Memory B cell (primary cell): ENCODE data around the gene LRIT2.
"Not testable (repeated sequence)": the region's sequence is repeated elsewhere in the genome, so short reads cannot be mapped to it uniquely, and the experiment has no call there.

Source experiments
- ATAC-seq: fragments of 150-1000 bp; cut with Tn5 transposase; 2 replicates; pipeline ENCODE4 v1.10.0; 2021; ENCODE audit warnings: low read depth, mild to moderate bottlenecking, moderate library complexity
- DNase-seq, 2 donors: peaks; one replicate each; pipeline ENCODE4 v3.0.0; 2022; ENCODE audit warnings: low spot score in 2 of 2
- H3K27ac Mint-ChIP-seq: one replicate; pipeline ENCODE4 v1.8.0; 2022; ENCODE audit warnings: mild to moderate bottlenecking, moderate library complexity, mixed read lengths
- H3K27me3 Mint-ChIP-seq: one replicate; pipeline ENCODE4 v1.8.0; 2022; ENCODE audit warnings: mixed read lengths
- H3K36me3 Mint-ChIP-seq: one replicate; pipeline ENCODE4 v1.8.0; 2022; ENCODE audit warnings: mild to moderate bottlenecking, mixed read lengths
- H3K4me1 Mint-ChIP-seq: one replicate; pipeline ENCODE4 v1.8.0; 2022; ENCODE audit warnings: mixed read lengths
- H3K4me3 Mint-ChIP-seq: one replicate; pipeline ENCODE4 v1.8.0; 2022; ENCODE audit warnings: mild to moderate bottlenecking, moderate library complexity, mixed read lengths
- H3K9me3 Mint-ChIP-seq: one replicate; pipeline ENCODE4 v1.8.0; 2022; ENCODE audit warnings: mixed read lengths

Gene LRIT2

GRCh38 chr10:84176836-84177474 is 48.4 kb downstream of the LRIT2 start:
- peak overlapping the region; percentile 22 for H3K27ac Mint-ChIP-seq

GRCh38 chr10:84176351-84176750 is 49.0 kb downstream of the LRIT2 start:
- peaks cover 5% of the 10 kb centered on the region for H3K36me3 Mint-ChIP-seq
- H3K4me1 Mint-ChIP-seq = peaks cover 17% of the 10 kb centered on the region
- peaks cover under 1% of the 10 kb centered on the region for H3K9me3 Mint-ChIP-seq
- H3K27me3 Mint-ChIP-seq = no peaks in the 10 kb centered on the region
- peak overlapping the region; percentile 22 for H3K27ac Mint-ChIP-seq
- no peak for DNase-seq
- no peak overlapping the region for H3K4me3 Mint-ChIP-seq
- ATAC-seq = no peak

More at GRCh38 chr10:84176836-84177474, 48.4 kb downstream of the LRIT2 start:
- H3K4me3 Mint-ChIP-seq = no peak overlapping the region
- peaks cover 14% of the 10 kb centered on the region for H3K4me1 Mint-ChIP-seq
- ATAC-seq (no peak), DNase-seq (no peak)
- H3K9me3 Mint-ChIP-seq = no peaks in the 10 kb centered on the region
- no peaks in the 10 kb centered on the region for H3K27me3 Mint-ChIP-seq
- H3K36me3 Mint-ChIP-seq = peaks cover 2% of the 10 kb centered on the region

- no peaks in the 10 kb centered on the region for H3K27me3 Mint-ChIP-seq
- H3K9me3 Mint-ChIP-seq = peaks cover 2% of the 10 kb centered on the region
- ATAC-seq = no peak
- no peak for DNase-seq
- H3K36me3 Mint-ChIP-seq = peaks cover 7% of the 10 kb centered on the region
- no peak overlapping the region for H3K27ac Mint-ChIP-seq
- peaks cover 19% of the 10 kb centered on the region for H3K4me1 Mint-ChIP-seq
- no peak overlapping the region for H3K4me3 Mint-ChIP-seq
Measured at GRCh38 chr10:84175436-84175835, 49.9 kb downstream of the LRIT2 start.

- DNase-seq (no peak), ATAC-seq (no peak)
- no peak within 1 kb of the TSS for H3K4me3 Mint-ChIP-seq
Measured at GRCh38 chr10:84173501-84173929, 51.8 kb downstream of the LRIT2 start, which contains the start of gene GPR15LG. Gene GPR15LG, plus strand, starts transcription at chr10:84173801. Its CDS starts 51 bp downstream, at chr10:84173852.

GRCh38 chr10:84172467-84173356 is 52.6 kb downstream of the LRIT2 start:
- Mint-ChIP-seq H3K4me3 (no peak overlapping the region), H3K27ac (peak overlapping the region; percentile 87), H3K9me3 (peaks cover 2% of the 10 kb centered on the region), H3K4me1 (peaks cover 19% of the 10 kb centered on the region), H3K27me3 (no peaks in the 10 kb centered on the region), H3K36me3 (peaks cover 7% of the 10 kb centered on the region)
- peak; percentile 35 for ATAC-seq
- DNase-seq = no peak

More at GRCh38 chr10:84173501-84173929, 51.8 kb downstream of the LRIT2 start, which contains the start of gene GPR15LG:
- peaks cover 7% of the 10 kb centered on the region for H3K36me3 Mint-ChIP-seq
- H3K27ac Mint-ChIP-seq = peak within 1 kb of the TSS; percentile 87
- H3K9me3 Mint-ChIP-seq = peaks cover 2% of the 10 kb centered on the region
- peaks cover 19% of the 10 kb centered on the region for H3K4me1 Mint-ChIP-seq
- H3K27me3 Mint-ChIP-seq = no peaks in the 10 kb centered on the region

- DNase-seq, H3K36me3 Mint-ChIP-seq, H3K4me3 Mint-ChIP-seq, H3K27me3 Mint-ChIP-seq, H3K9me3 Mint-ChIP-seq: not testable (repeated sequence)
- peaks cover 18% of the 10 kb centered on the region for H3K4me1 Mint-ChIP-seq
- H3K27ac Mint-ChIP-seq = peak overlapping the region; percentile 87
- ATAC-seq = peak; percentile 37
Measured at GRCh38 chr10:84171700-84172466, 53.5 kb downstream of the LRIT2 start.

GRCh38 chr10:84171237-84171636 is 54.1 kb downstream of the LRIT2 start:
- H3K27me3 Mint-ChIP-seq, H3K4me3 Mint-ChIP-seq, H3K36me3 Mint-ChIP-seq, DNase-seq, ATAC-seq, H3K9me3 Mint-ChIP-seq: not testable (repeated sequence)
- H3K27ac Mint-ChIP-seq = peak overlapping the region; percentile 87
- H3K4me1 Mint-ChIP-seq = peaks cover 15% of the 10 kb centered on the region
